Hematopoietic multipotent progenitor cell treated with erythropoietin and hydrocortisone succinate and interleukin-3 and kit ligand, for 15 days (in vitro differentiated cells): ENCODE measurements around the gene ABTB1.

ENCODE experiments used
- DNase-seq: peaks from one replicate; pipeline ENCODE4 v3.0.0-alpha.2; 2015; ENCODE audit warnings: low spot score

Gene ABTB1

DNA sequence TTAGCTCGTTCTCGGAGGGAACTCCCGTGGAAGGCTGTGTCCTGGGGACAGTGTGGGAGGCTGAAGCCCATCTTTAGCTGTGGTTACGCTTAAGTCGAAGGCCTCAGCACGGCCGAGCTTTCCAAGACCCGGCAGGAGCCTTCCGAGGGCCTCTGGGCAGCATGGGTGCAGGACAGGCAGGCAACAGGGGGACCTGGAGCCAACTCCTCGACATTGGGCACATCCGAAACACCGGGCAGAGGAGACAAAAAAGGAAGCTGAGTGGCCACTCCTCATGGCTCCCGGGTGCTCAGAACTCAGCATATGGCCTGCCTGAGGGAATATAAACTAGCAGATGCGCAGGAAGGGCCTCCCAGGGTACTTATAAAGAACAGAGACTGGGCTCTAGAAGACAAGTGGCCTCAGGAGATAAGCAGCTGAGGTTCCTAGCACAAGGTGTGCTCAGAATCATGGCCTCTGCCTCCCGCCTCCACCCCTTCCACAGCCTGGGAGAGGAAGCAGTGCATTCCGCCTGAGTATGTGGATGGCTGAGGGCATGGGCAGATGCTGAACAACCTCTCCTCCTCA, 34.1 kb downstream of the ABTB1 start:
- peak; percentile 50 for DNase-seq

DNA sequence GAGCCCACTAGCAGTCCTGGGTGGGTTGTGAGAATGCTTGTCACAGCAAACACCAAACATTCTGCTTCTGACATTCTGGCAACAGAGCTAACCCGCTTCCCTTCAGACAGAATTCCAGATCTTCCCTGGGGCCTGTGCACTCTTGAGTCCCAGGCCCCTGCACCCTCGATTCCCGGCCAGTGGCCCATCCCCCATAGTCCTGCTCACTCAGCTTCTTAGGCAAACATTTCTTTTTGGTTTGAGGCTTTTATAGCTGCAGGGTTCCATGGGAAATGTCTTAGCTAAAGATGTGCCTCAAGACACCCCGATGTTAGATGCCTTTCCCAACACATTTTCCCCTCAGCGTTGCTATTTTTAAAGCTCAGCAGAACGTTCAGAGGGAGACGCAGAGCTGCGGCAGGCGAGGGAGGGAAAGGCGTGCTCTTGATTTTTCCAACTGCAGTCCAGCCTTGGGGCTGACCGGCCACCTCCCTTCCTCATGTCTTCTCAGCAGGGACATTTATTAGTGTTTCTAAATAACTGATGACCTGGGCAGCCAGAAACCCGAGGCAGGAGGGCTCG, 35.2 kb downstream of the ABTB1 start:
- DNase-seq: no peak

DNA sequence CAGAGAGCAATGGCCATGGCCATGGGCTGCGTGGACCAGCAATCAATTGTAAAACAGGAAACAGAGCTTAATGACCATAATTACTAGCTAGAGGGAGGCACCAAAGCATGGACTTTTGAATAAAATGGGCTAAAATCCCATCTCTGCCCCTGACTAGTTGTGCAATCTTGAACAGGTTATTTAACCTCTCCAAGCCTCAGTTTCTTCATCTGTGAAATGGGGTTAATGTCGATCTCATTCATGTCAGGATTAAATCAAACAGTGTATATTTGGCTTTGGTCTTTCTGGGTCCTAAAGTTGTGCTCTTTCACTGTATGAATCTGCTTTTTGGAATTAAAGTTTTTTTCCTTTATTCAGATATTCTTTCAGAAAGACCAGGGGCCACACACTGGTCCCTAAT, 36.1 kb downstream of the ABTB1 start:
- DNase-seq: no peak

DNA sequence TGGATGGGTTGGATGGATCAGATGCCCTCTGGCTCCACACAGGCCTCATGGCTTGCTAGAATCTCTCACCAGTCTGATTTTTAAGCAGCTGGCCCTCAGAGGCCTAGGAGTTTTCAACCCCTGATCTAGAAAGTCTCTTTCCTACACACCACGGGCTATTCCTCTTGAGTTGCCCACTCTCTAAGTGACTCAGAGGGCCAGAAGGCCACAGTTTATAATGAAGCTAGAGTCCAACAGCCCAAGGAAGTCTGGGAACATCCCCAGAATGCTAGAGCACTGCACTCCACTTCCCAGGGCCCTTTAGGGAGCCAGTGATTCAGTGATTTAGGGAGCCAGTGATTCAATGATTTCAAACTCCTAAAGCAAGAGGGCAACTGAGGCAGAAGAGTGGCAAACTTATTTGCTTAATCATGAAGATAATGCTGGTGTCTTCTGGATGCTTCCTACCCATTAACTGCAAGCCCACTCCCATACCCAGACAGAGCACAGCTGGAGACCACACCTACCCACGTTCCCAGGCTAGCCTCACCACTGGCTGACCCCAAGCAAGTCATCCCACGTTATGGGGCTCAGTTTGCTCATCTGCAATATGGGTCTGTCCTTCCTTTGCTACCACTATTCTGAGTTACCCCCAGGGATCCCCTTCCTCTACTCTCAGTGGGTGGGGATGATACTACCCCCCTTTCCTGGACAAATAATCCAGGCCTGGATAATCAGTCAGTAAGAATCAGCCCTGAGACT, 36.7 kb downstream of the ABTB1 start:
- no peak for DNase-seq

DNA sequence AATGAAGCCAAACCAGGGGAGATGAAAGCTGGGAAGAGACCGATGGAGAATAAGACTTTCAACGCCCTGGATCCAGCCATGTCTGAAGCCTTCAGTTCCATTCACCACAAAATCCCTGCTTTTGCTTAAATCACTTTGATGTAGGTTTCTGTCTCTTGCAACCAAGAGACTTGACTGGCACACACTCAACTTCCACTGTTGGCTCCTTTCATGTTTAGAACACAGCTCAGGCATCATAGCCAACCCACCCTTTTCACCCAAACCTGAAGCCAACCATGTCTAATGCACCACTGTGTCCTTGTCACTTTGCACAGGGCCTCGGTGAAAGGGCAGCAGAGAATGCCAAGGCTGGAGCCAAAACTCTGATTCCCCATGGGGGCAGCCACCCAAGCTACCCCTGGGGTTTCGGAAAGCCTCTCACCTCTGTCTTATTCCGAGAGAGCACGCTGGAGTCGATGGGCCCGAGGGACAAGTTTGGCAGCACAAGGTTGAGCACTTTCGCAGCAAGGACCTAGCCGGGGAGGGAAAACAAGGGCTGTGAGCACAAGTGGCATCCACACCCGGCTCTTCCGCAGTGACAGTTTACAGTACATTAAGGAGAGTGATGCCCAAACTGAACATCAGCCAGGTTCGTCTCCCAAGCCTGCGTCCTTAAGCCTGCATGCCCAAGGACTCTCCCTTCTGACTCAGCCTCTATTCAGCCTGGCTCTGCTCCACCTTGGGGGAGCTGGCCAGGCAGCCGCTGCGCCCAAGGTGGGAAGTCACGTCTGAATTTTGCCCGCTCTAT, 37.6 kb downstream of the ABTB1 start:
- DNase-seq: no peak

DNA sequence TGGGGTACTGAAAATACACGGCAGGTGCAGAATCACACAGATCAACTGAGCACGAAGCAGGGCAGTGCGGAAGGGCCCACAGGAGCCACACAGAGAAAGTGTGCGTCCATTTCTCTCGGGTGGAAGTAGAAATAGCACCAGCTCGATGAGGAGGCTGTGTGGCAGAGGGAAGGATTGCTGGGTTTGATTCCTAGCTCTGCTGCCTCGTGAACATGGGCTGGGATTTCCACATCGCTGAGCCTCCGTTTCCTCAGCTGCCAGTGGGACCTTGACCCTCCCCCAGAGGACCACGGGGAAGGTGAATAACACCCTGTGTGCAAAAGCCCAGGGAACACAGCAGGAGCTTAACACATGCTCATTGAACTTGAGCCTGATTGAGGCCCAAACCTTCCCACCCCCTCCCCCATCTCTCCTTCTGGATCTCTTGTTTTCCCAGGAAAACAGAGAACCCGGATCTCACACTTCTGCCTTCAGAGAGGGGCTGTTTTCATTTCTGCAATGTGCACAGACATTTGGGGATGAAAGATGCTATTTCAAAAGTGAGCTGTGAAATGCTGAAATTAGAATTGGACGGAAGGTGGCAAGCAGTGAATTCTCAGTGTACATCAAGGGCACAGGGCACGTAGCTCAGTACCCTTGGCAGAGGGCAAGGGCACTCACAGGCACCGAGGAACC, 38.4 kb downstream of the ABTB1 start:
- DNase-seq: no peak

DNA sequence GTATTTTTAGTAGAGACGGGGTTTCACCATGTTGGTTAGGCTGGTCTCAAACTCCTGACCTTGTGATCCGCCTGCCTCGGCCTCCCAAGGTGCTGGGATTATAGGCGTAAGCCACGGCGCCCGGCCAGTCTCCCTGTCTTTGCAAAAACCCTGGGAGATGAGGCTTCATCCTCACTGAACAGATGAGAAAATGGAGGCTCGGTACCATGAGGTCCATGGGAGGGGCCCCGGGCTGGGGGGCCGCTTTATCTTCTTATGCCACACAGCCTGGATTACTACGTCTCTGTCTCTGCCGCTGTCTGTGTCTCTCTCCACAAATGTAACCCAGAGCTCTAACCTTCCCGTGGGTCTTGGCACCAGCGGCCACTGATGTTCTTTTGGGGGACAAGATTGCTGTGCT, 39.1 kb downstream of the ABTB1 start:
- peak; percentile 34 for DNase-seq

DNA sequence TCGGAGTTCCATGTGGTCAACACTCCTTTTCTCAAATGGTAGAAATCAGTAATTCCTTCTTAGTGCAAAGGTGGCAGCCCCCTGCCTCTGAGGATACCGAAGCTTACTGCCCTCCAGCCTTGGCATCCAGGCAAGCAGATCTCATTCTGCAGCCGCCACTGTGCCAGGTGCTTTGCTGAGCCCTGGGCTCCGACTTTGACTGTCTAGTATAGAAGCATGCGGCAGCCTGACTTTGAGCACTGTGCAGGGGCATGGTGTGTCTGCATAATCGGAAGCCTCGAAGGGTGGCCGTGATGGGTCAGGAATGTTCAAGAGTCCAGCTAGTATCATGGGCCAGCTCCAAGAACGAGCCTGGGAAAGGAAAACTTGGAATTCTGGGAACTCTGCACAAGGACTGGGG, 39.7 kb downstream of the ABTB1 start:
- DNase-seq: no peak

DNA sequence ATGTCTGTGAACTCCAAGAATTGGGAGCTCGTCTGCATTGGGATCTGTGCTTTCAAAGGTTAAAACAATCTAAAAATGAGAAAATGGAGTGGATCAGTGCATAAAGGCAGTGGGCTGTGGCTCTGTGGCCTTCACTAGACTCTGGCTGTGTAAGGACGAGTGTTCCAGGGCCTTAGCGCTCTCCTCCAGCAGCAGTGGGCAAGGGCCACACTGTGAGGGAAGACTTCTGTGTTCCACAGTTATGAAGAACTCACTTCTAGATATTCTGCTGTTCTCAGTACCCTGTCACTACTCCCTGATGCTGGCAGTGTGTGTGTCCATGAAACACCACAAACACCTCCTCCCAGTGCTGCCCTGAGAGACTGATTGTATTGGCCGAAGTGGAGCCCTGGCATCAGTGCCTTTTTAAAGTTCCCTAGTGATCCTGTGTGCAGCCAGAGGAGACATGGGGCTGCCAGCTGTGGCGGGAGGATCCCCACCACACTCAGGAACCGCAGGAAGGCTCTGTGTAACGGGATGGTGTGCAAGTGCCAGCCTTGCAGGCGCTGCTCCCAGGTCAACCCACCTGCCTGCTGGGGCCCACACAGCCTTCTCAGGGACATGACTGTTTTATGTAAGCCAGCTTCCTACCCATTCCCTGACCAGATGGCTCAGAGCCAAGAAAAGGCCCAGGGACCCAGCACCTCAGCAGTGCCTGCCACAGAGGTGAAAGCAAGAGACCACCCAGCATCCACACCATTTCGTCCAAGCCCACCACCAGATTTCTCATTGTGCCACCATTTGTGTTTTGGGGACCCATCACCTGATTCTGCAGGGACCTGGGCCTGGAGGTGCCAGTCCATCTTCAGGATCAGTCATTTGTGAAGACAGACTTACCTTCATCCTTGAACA, 40.4 kb downstream of the ABTB1 start:
- DNase-seq: no peak

DNA sequence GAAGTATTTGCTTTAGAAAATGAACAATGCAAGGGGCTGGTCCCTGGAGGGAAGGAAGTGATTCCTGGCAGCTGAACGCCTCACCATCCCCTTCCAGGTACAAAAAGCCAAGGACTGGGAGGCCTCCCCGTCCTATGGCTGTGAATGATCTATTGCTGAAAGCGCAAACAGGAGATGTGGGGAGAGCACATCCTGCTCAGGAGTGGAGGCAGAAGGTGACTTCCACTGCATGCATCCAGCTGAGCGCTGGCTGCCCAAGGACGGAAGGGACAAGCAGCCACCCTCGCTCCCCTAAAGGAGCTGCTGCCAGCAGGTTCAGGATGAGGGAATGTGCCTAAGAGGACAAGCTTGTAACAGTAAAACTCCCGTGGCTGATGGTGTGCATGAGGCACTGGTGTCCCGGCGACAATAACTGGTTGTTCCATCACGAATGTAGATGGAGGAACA, 41.4 kb downstream of the ABTB1 start:
- DNase-seq: no peak

DNA sequence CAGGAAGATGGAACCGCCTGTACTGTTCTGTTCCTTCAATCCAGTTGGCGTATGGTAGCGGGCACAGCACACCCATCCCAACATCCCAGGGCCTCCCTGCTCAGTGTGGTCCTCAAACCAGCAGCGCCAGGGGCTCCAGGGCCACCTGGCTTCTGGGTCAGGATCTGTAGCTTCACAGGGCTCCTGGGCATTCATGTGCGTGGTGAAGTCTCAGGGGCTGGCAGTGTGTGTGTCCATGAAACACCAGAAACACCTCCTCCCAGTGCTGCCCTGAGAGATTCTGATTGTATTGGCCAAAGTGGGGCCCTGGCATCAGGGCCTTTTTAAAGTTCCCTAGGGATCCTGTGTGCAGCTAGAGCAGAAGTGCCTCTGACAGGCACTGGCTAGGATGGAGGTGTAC, 42.1 kb downstream of the ABTB1 start:
- no peak for DNase-seq

DNA sequence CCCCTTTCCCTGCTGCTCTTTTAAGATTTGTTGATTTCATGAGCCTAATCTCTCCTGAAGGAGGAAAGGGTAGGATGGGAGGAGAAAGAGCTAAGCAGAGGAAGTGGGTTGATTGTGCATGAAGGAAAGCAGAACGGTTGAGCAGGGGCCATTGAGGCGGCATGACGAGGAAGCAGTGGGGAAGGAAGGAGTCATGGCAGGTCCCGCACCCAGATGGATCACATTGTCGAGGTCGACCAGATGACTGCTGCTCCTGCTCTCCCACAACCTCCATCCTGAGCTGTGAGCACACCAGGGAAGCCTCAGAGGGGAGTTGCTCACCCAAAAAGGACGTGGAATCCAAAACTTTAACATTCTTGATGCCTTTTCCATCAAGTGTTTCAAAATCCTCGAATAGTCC, 42.8 kb downstream of the ABTB1 start:
- DNase-seq: no peak

DNA sequence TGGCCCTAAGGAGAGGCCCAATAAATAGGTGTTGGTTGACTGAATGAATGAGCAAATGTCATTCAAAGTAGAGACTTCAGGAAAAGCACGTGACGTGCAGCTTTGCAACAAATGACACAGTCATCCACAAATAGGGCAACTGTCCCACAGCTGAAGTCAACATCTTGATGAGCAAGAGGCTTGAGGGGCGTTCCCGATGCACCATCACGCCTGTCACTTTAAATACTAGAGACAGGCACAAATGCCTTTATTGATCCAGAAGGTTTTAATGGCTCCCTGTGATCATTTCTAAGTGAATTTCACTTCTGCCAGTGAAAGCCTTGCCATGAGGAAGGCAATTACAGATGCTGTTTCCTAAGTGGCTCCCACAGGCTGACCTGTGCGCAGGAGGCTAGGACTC, 43.6 kb downstream of the ABTB1 start:
- peak; percentile 27 for DNase-seq

DNA sequence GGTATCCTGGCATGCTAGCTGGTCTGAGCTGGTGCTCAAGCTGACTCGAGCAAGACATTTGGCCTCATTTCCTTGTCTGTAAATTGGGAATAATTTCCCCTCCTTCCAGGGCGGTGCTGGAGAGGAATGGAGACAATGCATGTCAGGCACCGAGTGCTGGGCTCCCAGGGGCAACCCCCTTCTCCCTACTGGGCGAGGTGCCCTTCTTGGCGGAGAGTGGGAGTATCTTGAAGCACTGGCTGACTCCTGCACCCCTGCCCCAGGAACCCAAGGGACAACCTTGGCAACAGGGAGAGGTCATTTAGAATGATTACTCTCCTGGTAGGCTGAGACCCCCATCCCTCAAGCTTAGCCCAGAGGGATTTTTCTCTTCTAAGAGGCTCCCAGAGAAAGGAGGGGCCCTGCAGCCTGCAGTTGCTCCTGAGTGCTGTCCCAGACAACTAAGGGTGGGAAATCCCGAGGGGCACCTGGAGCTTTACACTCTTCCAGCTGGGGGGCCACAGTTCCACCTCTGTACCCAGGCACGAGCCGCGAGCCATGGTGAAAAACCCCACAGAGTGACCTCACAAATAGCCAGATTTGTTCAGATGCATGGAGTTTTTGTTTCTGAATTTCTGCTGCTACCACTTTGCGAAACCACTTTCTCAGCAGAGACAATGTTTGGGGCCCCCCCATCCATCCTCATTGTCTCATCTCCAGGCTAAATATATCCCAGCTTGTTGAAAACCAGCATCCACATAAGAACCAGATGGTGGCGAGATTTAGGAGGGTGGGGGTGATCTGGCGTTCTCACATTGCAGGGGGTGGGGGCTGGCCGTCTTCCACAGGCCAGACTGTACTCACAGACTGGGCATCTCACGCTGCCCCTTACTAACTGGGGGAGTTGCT, 44.8 kb downstream of the ABTB1 start:
- DNase-seq: no peak

DNA sequence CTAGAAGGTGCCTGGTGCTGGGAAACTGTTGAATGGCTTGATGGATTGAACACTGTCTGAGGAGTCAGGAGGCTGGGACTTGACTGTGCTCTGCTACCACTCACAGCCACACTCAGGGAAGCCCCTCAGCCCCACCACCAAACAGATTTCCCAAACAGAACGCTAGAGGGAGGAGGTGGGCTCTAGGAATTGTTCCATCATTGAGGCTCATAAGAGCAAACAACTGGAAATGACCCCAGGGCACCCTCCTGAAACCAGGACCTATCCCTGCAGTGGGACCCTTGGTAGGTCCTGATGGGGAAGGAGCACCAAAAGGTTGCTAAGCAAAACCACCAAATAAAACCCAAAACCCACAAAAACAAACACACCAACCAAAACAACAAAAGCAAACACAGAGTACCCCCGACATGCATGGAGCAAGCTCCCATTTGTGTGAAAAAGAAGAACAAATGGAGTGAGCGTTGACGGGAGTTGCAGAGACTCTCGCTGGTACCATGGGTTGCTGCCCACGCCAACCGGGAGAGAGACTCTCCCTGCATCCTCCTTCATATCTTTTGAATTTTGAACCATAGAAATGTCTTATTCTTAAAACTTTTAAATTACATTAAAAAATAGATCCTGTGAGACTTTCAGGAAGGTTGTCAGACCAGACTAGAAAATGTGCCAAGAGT, 45.6 kb downstream of the ABTB1 start:
- DNase-seq: no peak

DNA sequence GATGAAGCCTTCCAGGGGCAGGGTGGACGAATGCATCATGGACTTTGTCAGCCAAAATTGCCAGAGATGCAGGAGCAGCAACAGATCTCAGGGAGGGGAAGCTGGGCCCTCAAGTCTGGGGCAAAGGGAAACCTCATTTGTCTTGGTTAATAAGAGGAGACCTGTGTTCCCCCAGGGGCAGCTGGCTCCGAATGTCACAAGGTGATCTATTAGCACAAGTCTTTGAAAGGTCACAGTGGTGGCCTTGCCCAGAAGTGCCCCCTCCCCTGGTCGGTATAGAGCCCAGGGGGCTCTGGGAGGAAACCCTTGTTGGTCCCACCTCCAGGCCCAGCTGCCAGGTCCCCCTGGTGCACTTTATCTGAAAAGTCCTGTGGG, 46.2 kb downstream of the ABTB1 start:
- no peak for DNase-seq

DNA sequence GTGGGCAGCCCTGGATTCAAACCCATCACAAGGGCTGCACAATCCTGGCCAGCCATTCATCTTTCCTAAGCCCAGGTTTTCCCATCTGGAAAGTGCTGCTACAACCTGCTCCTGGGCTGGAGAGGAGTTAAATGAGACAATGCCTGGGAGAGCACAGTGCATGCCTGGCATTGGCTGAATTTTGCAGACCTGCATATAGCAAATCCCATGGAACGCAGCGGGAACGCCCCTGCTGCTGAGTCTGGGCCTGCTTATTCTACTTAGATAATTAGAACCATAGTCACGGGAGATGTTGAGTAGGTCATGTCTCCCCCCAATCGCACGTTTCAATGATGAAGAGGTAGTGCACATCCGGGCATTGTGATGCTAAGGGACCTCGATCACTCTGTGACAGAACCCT, 46.6 kb downstream of the ABTB1 start:
- no peak for DNase-seq

DNA sequence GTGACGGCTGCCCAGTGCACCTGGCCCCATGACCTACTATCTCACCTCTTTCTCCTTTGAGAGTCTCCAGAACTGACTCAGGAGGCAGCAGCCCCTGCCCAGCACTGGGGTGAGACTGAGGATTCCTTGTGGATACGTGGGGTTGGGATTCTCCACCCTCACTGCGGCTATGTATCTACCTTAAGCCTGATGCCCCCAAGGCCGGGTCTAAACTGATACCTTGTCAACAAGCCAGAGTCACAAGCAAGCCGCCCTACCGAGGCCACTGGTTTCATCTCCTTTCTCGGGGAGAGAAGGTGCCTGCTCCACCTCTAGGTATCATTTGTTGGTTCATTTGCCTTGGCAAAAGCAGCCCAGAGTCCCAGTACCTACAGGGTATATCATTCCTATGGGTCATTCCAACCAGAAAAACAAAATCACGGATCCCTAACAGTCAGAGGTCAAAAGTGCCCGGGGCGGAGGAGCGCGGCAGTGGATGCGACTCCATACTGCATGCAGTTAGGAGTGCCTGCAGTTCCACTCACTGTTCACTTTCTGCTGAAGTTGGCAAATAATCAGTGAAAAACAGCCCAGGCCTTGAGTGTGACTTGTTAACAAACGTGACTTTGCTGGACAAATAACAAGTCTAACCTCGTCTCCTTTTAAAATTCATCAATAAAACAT, 47.5 kb downstream of the ABTB1 start:
- no peak for DNase-seq
